Neuronal stem cell (in vitro differentiated cells): ENCODE data around the gene CRYAB.
A peak's percentile ranks its signal among the peaks of the same experiment; 100 is the strongest.

Experiments used
- DNase-seq: peaks from one replicate; pipeline ENCODE4 v3.0.0-alpha.2; 2013; ENCODE audit warnings: low spot score
- H2AFZ ChIP-seq: one replicate; pipeline ENCODE4 v1.6.1; 2013; ENCODE audit warnings: mild to moderate bottlenecking, low read length, inconsistent platforms
- H2AK5ac ChIP-seq: 2 replicates; pipeline ENCODE4 v1.6.1; 2013; ENCODE audit warnings: low read depth, mild to moderate bottlenecking, inconsistent platforms, low read length, moderate library complexity, mixed read lengths
- H2BK120ac ChIP-seq: 2 replicates; pipeline ENCODE4 v1.6.1; 2013; ENCODE audit warnings: low read depth, mild to moderate bottlenecking, inconsistent platforms, low read length, moderate library complexity, mixed read lengths
- H2BK12ac ChIP-seq: one replicate; pipeline ENCODE4 v1.6.1; 2013; ENCODE audit warnings: low read length, inconsistent platforms
- H2BK15ac ChIP-seq: 2 replicates; pipeline ENCODE4 v1.6.1; 2013; ENCODE audit warnings: mild to moderate bottlenecking, low read length, inconsistent platforms, mixed read lengths
- H2BK5ac ChIP-seq: one replicate; pipeline ENCODE4 v1.6.1; 2013; ENCODE audit warnings: inconsistent platforms, mild to moderate bottlenecking, low read length, moderate library complexity
- H3K14ac ChIP-seq: one replicate; pipeline ENCODE4 v1.6.1; 2013; ENCODE audit warnings: low read length, inconsistent platforms
- H3K18ac ChIP-seq: 2 replicates; pipeline ENCODE4 v1.6.1; 2013; ENCODE audit warnings: low read length, inconsistent platforms
- H3K23ac ChIP-seq: 2 replicates; pipeline ENCODE4 v1.6.1; 2013; ENCODE audit warnings: low read depth, mild to moderate bottlenecking, mixed read lengths, low read length, inconsistent platforms; ENCODE audit not compliant: poor library complexity
- H3K27ac ChIP-seq: replicated peaks from 3 replicates; pipeline ENCODE4 v1.5.1; 2013; ENCODE audit warnings: low read length, inconsistent platforms
- H3K27me3 ChIP-seq, 3 experiments: 2 replicates each; pipeline ENCODE4 v1.6.1; 2013; ENCODE audit warnings: low read length in 3 of 3, mild to moderate bottlenecking in 2 of 3, inconsistent platforms in 1 of 3, low read depth in 1 of 3, mixed read lengths in 1 of 3, moderate library complexity in 1 of 3; ENCODE audit not compliant: control insufficient read depth in 3 of 3, insufficient read depth in 3 of 3
- H3K36me3 ChIP-seq, 2 donors: replicated peaks in 1 of 2; 2 replicates each; pipeline ENCODE4 v1.6.1; 2013; ENCODE audit warnings: low read length in 2 of 2; ENCODE audit not compliant: control insufficient read depth in 2 of 2, insufficient read depth in 2 of 2
- H3K4ac ChIP-seq: 2 replicates; pipeline ENCODE4 v1.6.1; 2013; ENCODE audit warnings: inconsistent platforms, mild to moderate bottlenecking, low read length, moderate library complexity
- H3K4me1 ChIP-seq, 2 donors: 1 replicate in 1 of 2; 2 replicates in 1 of 2; pipeline ENCODE4 v1.6.1; 2013; ENCODE audit warnings: low read length in 2 of 2, low read depth in 1 of 2; ENCODE audit not compliant: control insufficient read depth in 2 of 2, insufficient read depth in 1 of 2
- H3K4me2 ChIP-seq: one replicate; pipeline ENCODE4 v1.6.1; 2013; ENCODE audit warnings: mild to moderate bottlenecking, low read length, inconsistent platforms; ENCODE audit not compliant: insufficient read depth, poor library complexity, severe bottlenecking
- H3K4me3 ChIP-seq, 2 donors: 2 replicates each; pipeline ENCODE4 v1.5.1; 2013; ENCODE audit warnings: low read length in 2 of 2, mild to moderate bottlenecking in 2 of 2, inconsistent platforms in 1 of 2, moderate library complexity in 1 of 2
- H3K79me1 ChIP-seq: one replicate; pipeline ENCODE4 v1.6.1; 2013; ENCODE audit warnings: low read depth, mild to moderate bottlenecking, inconsistent platforms, low read length, moderate library complexity
- H3K9ac ChIP-seq: one replicate; pipeline ENCODE4 v1.6.1; 2013; ENCODE audit warnings: mild to moderate bottlenecking, low read depth, low read length, inconsistent platforms; ENCODE audit not compliant: poor library complexity
- H3K9me3 ChIP-seq, 2 donors: replicated peaks in 1 of 2; 2 replicates each; pipeline versions ENCODE3 to v1.6.1; 2013; ENCODE audit warnings: low read length in 2 of 2, mild to moderate bottlenecking in 2 of 2, inconsistent platforms in 1 of 2, low read depth in 1 of 2, mixed read lengths in 1 of 2, moderate library complexity in 1 of 2; ENCODE audit not compliant: control insufficient read depth in 2 of 2, insufficient read depth in 1 of 2
- H4K8ac ChIP-seq: one replicate; pipeline ENCODE4 v1.6.1; 2013; ENCODE audit warnings: low read depth, mild to moderate bottlenecking, inconsistent platforms, low read length, moderate library complexity
- H4K91ac ChIP-seq: one replicate; pipeline ENCODE4 v1.6.1; 2013; ENCODE audit warnings: low read length, low read depth, mild to moderate bottlenecking, inconsistent platforms; ENCODE audit not compliant: poor library complexity
- WGBS, 2 donors: extraction: QIAGEN DNeasy Blood & Tissue Kit; methylation state at CpG; one replicate each; pipeline ENCODE4 v1.1.7; 2013; ENCODE audit warnings: missing lambda C conversion rate in 2 of 2, mixed read lengths in 1 of 2; ENCODE audit not compliant: insufficient read length in 2 of 2, insufficient replicate concordance in 1 of 2; ENCODE audit errors: extremely low coverage in 2 of 2; 5-methylcytosine and 5-hydroxymethylcytosine counted together

The CRYAB gene

GRCh38 chr11:111878849-111879636 lies 32.5 kb downstream of the CRYAB start, which contains the start of the genes CFAP68 and FDXACB1:
CFAP68 (plus strand) TSS chr11:111879541; CDS start chr11:111879561, 20 bp downstream.
FDXACB1 (minus strand) TSS chr11:111879165; CDS start chr11:111879132, 33 bp downstream.
- Histone ChIP-seq H3K27ac (peak within 1 kb of the TSS; percentile 85), H3K36me3 (peaks cover 0 to 9% of the 10 kb centered on the region in 2 donors), H2BK15ac (no peak within 1 kb of the TSS), H4K91ac (no peak within 1 kb of the TSS), H3K4ac (no peak within 1 kb of the TSS), H3K23ac (peak within 1 kb of the TSS; percentile 19), H4K8ac (peak within 1 kb of the TSS; percentile 53), H3K4me3 (peak within 1 kb of the TSS; percentile 98 to 99), H2BK5ac (peak within 1 kb of the TSS; percentile 79), H3K4me2 (peak within 1 kb of the TSS; percentile 68), H3K9me3 (no peaks in the 10 kb centered on the region), H3K14ac (no peak within 1 kb of the TSS), H3K4me1 (peaks cover 3 to 4% of the 10 kb centered on the region in 2 donors), H2BK12ac (no peak within 1 kb of the TSS), H3K18ac (peak within 1 kb of the TSS; percentile 97), H3K9ac (peak within 1 kb of the TSS; percentile 90), H2AFZ (peak within 1 kb of the TSS; percentile 99), H2AK5ac (no peak within 1 kb of the TSS), H2BK120ac (no peak within 1 kb of the TSS), H3K27me3 (no peaks in the 10 kb centered on the region), H3K79me1 (no peaks in the 10 kb centered on the region)
- peak; percentile 98 for DNase-seq
- no CpG with 5 or more reads among the region's 55 CpGs for WGBS, 2 donors

GRCh38 chr11:111878385-111878848 lies 33.2 kb downstream of the CRYAB start:
- no CpG with 5 or more reads among the region's 13 CpGs for WGBS, 2 donors
- Histone ChIP-seq H3K4me2 (peak overlapping the region; percentile 68), H3K27ac (peak overlapping the region; percentile 85), H3K36me3 (peaks cover 0 to 7% of the 10 kb centered on the region in 2 donors), H3K4ac (no peak overlapping the region), H2BK15ac (no peak overlapping the region), H3K18ac (no peak overlapping the region), H2AFZ (peak overlapping the region; percentile 99), H4K8ac (no peak overlapping the region), H3K4me1 (peaks cover 3 to 4% of the 10 kb centered on the region in 2 donors), H3K79me1 (no peaks in the 10 kb centered on the region), H2BK12ac (no peak overlapping the region), H3K23ac (peak overlapping the region; percentile 19), H3K14ac (no peak overlapping the region), H2BK5ac (peak overlapping the region; percentile 79), H3K27me3 (no peaks in the 10 kb centered on the region), H2AK5ac (no peak overlapping the region), H3K9me3 (no peaks in the 10 kb centered on the region), H2BK120ac (no peak overlapping the region), H3K9ac (peak overlapping the region; percentile 86), H3K4me3 (peak overlapping the region; percentile 98 to 99), H4K91ac (no peak overlapping the region)
- DNase-seq = no peak

- no peaks in the 10 kb centered on the region for H3K4me1 ChIP-seq
- H3K4me2 ChIP-seq = no peak overlapping the region
- no peak overlapping the region for H2BK12ac ChIP-seq
- H2AK5ac ChIP-seq = no peak overlapping the region
- no peak overlapping the region for H3K4ac ChIP-seq
- H3K23ac ChIP-seq = no peak overlapping the region
- no peak overlapping the region for H4K91ac ChIP-seq
- peaks cover 4 to 33% of the 10 kb centered on the region in 2 donors for H3K36me3 ChIP-seq
- H4K8ac ChIP-seq = no peak overlapping the region
- H2BK120ac ChIP-seq = no peak overlapping the region
- H2AFZ ChIP-seq = peak overlapping the region; percentile 100
- H3K79me1 ChIP-seq = no peaks in the 10 kb centered on the region
- no CpG with 5 or more reads among the region's 5 CpGs for WGBS, 2 donors
- H3K27ac ChIP-seq = no peak overlapping the region
- no peaks in the 10 kb centered on the region for H3K27me3 ChIP-seq
- H3K9me3 ChIP-seq = no peaks in the 10 kb centered on the region
- peak overlapping the region in 1 of 2 donors; percentile 82 for H3K4me3 ChIP-seq
- H2BK5ac ChIP-seq = no peak overlapping the region
- DNase-seq = no peak
- no peak overlapping the region for H3K9ac ChIP-seq
- no peak overlapping the region for H3K18ac ChIP-seq
- no peak overlapping the region for H3K14ac ChIP-seq
- H2BK15ac ChIP-seq = no peak overlapping the region
These were observed 39.8 kb downstream of the CRYAB start for GRCh38 chr11:111871693-111872161.
